PC-9 (cell line): Measurements from ENCODE around the gene SMPD1. TPM values are rescaled to one million over a fixed set of nuclear protein-coding genes. Genes with fewer than 3 reads are reported as not detected.

Source experiments
- BruUV-seq: library from RNA; stranded (reverse); fragments of 400-500 nt; replicated peaks from 2 replicates; lab custom pipeline; 2021; lab: Mats Ljungman, UMichigan
- CTCF ChIA-PET: fragments of 300-600 bp; sonication (Branson Sonifier 250); formaldehyde crosslinking; loops from one replicate; lab custom pipeline; 2022; ENCODE audit warnings: antibody characterized with exemption; lab: Charles Lee
- POLR2A ChIA-PET: fragments of 300-600 bp; sonication (Branson Sonifier 250); formaldehyde crosslinking; loops from one replicate; lab custom pipeline; 2022; ENCODE audit warnings: antibody characterized with exemption; ENCODE audit not compliant: unreplicated experiment; lab: Charles Lee
- DNase-seq, 2 experiments: peaks; one replicate each; pipeline versions ENCODE4 v3.0.0 to v3.0.0-alpha.2; 2015 to 2022; ENCODE audit warnings: mixed read lengths in 1 of 2
- H2AFZ ChIP-seq: fragments of 200-600 bp; sonication (generic); 2 replicates; pipeline ENCODE4 v1.8.1; 2017; ENCODE audit warnings: antibody characterized with exemption
- H3F3A ChIP-seq: fragments of 200-600 bp; sonication (generic); 2 replicates; pipeline ENCODE4 v1.8.1; 2017; ENCODE audit warnings: antibody characterized with exemption, mild to moderate bottlenecking, low read depth; ENCODE audit not compliant: insufficient read depth
- H3K27ac ChIP-seq: fragments of 200-600 bp; sonication (generic); 2 replicates; pipeline ENCODE4 v1.6.1; 2016; ENCODE audit warnings: mixed run types
- H3K27me3 ChIP-seq: fragments of 200-600 bp; sonication (generic); 2 replicates; pipeline ENCODE4 v1.6.1; 2016; ENCODE audit warnings: low read depth, mixed run types; ENCODE audit not compliant: insufficient read depth
- H3K36me3 ChIP-seq: fragments of 200-600 bp; sonication (generic); 2 replicates; pipeline ENCODE4 v1.6.1; 2016; ENCODE audit warnings: low read depth, mixed run types
- H3K4me1 ChIP-seq: fragments of 200-600 bp; sonication (generic); replicated peaks from 2 replicates; pipeline ENCODE4 v1.6.1; 2016; ENCODE audit warnings: mixed run types; ENCODE audit not compliant: insufficient read depth
- H3K4me2 ChIP-seq: fragments of 200-600 bp; sonication (generic); 2 replicates; pipeline ENCODE4 v1.6.1; 2017; ENCODE audit warnings: mixed run types
- H3K4me3 ChIP-seq: fragments of 200-600 bp; sonication (generic); 2 replicates; pipeline ENCODE4 v1.6.1; 2016; ENCODE audit warnings: mixed run types
- H3K79me2 ChIP-seq: fragments of 200-600 bp; sonication (generic); 2 replicates; pipeline ENCODE4 v1.6.1; 2017; ENCODE audit warnings: low read depth, mixed run types
- H3K9me2 ChIP-seq: fragments of 200-600 bp; sonication (generic); 2 replicates; pipeline ENCODE4 v1.8.1; 2017; ENCODE audit warnings: mild to moderate bottlenecking; ENCODE audit not compliant: insufficient read depth
- H3K9me3 ChIP-seq: fragments of 200-600 bp; sonication (generic); 2 replicates; pipeline ENCODE4 v1.8.1; 2016; ENCODE audit warnings: low read depth; ENCODE audit not compliant: insufficient read depth
- H4K20me1 ChIP-seq: fragments of 200-600 bp; sonication (generic); 2 replicates; pipeline ENCODE4 v1.8.1; 2017; ENCODE audit not compliant: insufficient read depth
- EZH2 ChIP-seq: fragments of 200-600 bp; sonication (generic); IDR thresholded peaks from 2 replicates; pipeline ENCODE4 v1.8.0; 2017; ENCODE audit warnings: antibody characterized with exemption, low read depth
- intact Hi-C: fragments of 100-400 bp; cut with micrococcal nuclease; formaldehyde crosslinking; loops from one replicate; pipeline ENCODE4 v1.10.0; 2022; ENCODE audit not compliant: unreplicated experiment
- total RNA-seq: library from RNA; stranded (reverse); gene quantifications from 2 replicates; pipeline ENCODE4 v1.2.3, GENCODE V29; 2021
- TF ChIP-seq, protein P1 (sequence below): fragments of 200-600 bp; sonication (generic); conservative IDR thresholded peaks from 2 replicates; pipeline ENCODE4 v1.6.1; 2017; ENCODE audit warnings: mixed run types, antibody characterized with exemption, mild to moderate bottlenecking, moderate library complexity

Gene SMPD1
- total RNA-seq, 1 experiment from 2014 or later, result 7.2 TPM

DNA sequence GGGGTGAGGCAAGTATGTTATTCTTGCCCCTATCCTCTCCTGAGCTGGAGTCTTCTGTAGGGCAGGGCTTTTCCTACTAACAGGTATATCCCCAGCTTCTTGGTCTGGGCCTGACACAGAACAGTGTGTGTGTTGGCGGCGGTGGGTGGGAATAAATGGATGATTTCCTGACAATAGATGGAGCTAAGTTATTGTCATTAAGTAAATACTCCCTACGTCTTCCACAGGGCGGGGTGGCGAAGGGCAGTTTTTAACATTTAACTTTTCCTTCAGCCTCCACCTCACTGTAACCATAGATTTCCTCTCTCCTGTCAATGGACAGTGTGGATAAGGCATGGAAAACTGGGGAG is 11.7 kb upstream of the SMPD1 start:
- no TSS peak for BruUV-seq
- no peak overlapping the region for H3K27ac ChIP-seq
- H3K4me2 ChIP-seq, result no peak overlapping the region
- H3K27me3 ChIP-seq, result 0 out of 2 replicates have a peak, but pooled peaks cover 7% of the 10 kb centered on the region
- ChIA-PET CTCF (interaction anchor here (0.6 to 1.9 kb wide), 17 partner anchors 9 to 1154 kb away, joined by 3 to 25 read pairs (median 4); partner anchors contain the start of genes APBB1, MRPL17 and SMPD1), POLR2A (interaction anchor here (0.6 kb wide), 1 partner anchor 40 kb away, joined by 4 read pairs; the partner anchor contains the start of gene APBB1)
- H3K79me2 ChIP-seq, result no peaks in the 10 kb centered on the region
- no peak overlapping the region for H2AFZ ChIP-seq
- H3K9me3 ChIP-seq, result no peaks in the 10 kb centered on the region
- H3F3A ChIP-seq, result no peaks in the 10 kb centered on the region
- no peaks in the 10 kb centered on the region for H4K20me1 ChIP-seq
- no peak for DNase-seq
- H3K4me1 ChIP-seq, result no peaks in the 10 kb centered on the region
- H3K9me2 ChIP-seq, result no peaks in the 10 kb centered on the region
- intact Hi-C loops, result loop anchor here (5.0 kb wide), 1 partner anchor 379 kb away; no protein-coding TSS in a partner anchor
- no peak for TF ChIP-seq EZH2
- TF ChIP-seq, protein P1, sequence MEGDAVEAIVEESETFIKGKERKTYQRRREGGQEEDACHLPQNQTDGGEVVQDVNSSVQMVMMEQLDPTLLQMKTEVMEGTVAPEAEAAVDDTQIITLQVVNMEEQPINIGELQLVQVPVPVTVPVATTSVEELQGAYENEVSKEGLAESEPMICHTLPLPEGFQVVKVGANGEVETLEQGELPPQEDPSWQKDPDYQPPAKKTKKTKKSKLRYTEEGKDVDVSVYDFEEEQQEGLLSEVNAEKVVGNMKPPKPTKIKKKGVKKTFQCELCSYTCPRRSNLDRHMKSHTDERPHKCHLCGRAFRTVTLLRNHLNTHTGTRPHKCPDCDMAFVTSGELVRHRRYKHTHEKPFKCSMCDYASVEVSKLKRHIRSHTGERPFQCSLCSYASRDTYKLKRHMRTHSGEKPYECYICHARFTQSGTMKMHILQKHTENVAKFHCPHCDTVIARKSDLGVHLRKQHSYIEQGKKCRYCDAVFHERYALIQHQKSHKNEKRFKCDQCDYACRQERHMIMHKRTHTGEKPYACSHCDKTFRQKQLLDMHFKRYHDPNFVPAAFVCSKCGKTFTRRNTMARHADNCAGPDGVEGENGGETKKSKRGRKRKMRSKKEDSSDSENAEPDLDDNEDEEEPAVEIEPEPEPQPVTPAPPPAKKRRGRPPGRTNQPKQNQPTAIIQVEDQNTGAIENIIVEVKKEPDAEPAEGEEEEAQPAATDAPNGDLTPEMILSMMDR, result no peak
- H3K36me3 ChIP-seq, result no peaks in the 10 kb centered on the region
- no peak overlapping the region for H3K4me3 ChIP-seq

DNA sequence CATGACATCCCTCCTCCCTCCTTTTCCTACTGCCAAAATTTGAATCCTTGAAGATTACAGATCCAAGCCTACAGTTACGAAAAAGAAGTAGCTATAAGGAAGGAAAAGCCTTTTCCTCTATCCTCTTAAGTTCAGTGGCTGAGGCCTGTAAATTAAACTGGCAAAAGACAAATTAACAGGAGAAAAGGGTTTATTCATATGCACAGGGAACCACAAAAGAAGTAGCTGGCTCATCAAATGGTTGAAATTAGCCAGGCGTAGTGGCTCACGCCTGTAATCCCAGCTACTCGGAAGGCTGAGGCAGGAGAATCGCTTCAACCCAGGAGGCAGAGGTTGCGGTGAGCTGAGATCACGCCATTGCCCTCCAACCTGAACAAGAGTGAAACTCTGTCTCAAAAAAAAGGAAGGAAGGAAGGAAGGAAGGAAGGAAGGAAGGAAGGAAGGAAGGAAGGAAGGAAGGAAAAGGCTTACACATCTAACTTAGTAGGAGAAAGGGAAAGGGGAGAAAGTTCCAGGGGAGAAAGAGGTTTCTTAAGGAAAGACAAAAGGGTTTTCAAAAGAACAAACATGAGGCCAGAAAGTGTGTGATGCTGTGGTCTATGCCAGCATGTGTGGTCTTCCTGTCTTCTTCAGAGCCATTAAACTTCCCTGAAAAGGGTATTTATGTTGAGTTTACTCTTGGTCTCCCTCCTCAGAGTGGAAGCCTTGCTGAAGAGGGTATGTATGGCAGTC is 5.1 kb upstream of the SMPD1 start:
- POLR2A ChIA-PET, result no interaction called here
- Histone ChIP-seq H3K4me1 (peaks cover 7% of the 10 kb centered on the region; the same call in 1 of the 2 replicates), H3K4me2 (no peak overlapping the region), H3F3A (peaks cover 4% of the 10 kb centered on the region; the same call in 1 of the 2 replicates), H2AFZ (no peak overlapping the region), H3K9me2 (no peaks in the 10 kb centered on the region), H3K4me3 (no peak overlapping the region), H3K27ac (no peak overlapping the region), H3K27me3 (no peaks in the 10 kb centered on the region), H3K36me3 (no peaks in the 10 kb centered on the region), H3K79me2 (no peaks in the 10 kb centered on the region), H3K9me3 (no peaks in the 10 kb centered on the region), H4K20me1 (no peaks in the 10 kb centered on the region)
- BruUV-seq, result no TSS peak
- no peak for DNase-seq
- intact Hi-C loops, result no loop called here
- CTCF ChIA-PET, result no interaction called here
- TF ChIP-seq, protein P1, result no peak
- no peak for TF ChIP-seq EZH2

DNA sequence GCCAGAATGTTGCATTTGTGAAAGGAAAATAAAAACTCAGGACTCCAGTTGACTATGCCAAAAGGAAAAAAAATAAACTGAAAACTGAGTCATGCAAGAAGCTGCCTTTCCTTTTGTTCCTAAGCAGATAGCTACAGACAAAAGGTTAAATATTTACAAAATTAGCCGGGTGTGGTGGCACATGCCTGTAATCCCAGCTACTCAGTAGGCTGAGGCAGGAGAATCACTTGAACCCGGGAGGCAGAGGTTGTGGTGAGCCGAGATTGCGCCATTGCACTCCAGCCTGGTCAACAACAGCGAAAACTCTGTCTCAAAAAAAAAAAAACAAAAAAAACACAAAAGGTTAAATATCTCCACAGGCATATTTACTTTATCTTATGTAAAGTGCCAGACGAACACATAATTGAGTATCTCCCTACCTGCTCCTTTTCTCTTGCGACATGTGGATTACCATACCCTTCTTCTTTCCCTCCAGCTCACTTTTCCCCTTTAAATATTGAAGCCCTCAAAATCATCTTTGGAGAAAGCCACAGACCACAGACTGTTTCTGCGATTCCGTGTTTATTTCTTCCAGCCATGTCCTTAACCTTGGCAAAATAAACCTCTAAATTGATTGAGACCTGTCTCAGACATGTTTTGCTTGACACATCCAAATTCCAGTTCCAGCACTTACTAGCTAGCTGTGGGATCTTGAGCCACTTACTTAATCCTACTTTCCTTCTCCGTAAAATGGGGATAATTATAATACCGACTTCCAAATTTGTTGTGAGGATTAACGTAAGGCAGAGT is 2.3 kb upstream of the SMPD1 start:
- no peaks in the 10 kb centered on the region for H3K9me3 ChIP-seq
- peaks cover 7% of the 10 kb centered on the region; the same call in 1 of the 2 replicates for H3K4me1 ChIP-seq
- no peak for DNase-seq
- no peaks in the 10 kb centered on the region for H3K36me3 ChIP-seq
- peaks cover 4% of the 10 kb centered on the region; the same call in 1 of the 2 replicates for H3F3A ChIP-seq
- no peaks in the 10 kb centered on the region for H4K20me1 ChIP-seq
- H3K9me2 ChIP-seq, result no peaks in the 10 kb centered on the region
- CTCF ChIA-PET, result interaction anchor here (0.8 kb wide), 1 partner anchor 9 kb away, joined by 4 read pairs; no protein-coding TSS in a partner anchor
- intact Hi-C loops, result loop anchor here (2.0 kb wide), 1 partner anchor 45 kb away; no protein-coding TSS in a partner anchor
- TF ChIP-seq EZH2, result no peak
- TF ChIP-seq, protein P1, result no peak
- POLR2A ChIA-PET, result interaction anchor here (0.6 to 0.8 kb wide), 2 partner anchors 36 to 1188 kb away, joined by 3 to 5 read pairs; no protein-coding TSS in a partner anchor
- no TSS peak for BruUV-seq
- H3K79me2 ChIP-seq, result no peaks in the 10 kb centered on the region
- no peak overlapping the region for H3K27ac ChIP-seq
- peak overlapping the region; percentile 44; the same call in 1 of the 2 replicates for H3K4me2 ChIP-seq
- H2AFZ ChIP-seq, result no peak overlapping the region
- H3K27me3 ChIP-seq, result no peaks in the 10 kb centered on the region
- no peak overlapping the region for H3K4me3 ChIP-seq
